ENCODE results near the gene BOD1.

BOD1 gene

GRCh38 chr5:173616577-173617118, at the start of gene BOD1:
Gene BOD1 (minus strand): TSS chr5:173616650. CDS start chr5:173616436, 214 bp downstream.
- peaks cover 25% of the 10 kb centered on the region for H3K36me3 ChIP-seq (ENCODE audit: control insufficient read depth, insufficient read depth, low read length)
- peak within 1 kb of the TSS; percentile 90 for H3K9ac ChIP-seq (ENCODE audit: low read length)
- peaks cover 28% of the 10 kb centered on the region for H3K4me1 ChIP-seq (ENCODE audit: control insufficient read depth, insufficient read depth, low read length)
- peak within 1 kb of the TSS; percentile 91 for H3K4me3 ChIP-seq (ENCODE audit: low read depth, low read length)
- peak within 1 kb of the TSS; percentile 83 for H3K27ac ChIP-seq (ENCODE audit: low read depth, low read length)
- no peaks in the 10 kb centered on the region for H3K27me3 ChIP-seq (ENCODE audit: control insufficient read depth, insufficient read depth, low read length)
- no peaks in the 10 kb centered on the region for H3K9me3 ChIP-seq (ENCODE audit: control insufficient read depth, insufficient read depth, low read depth, low read length)

GRCh38 chr5:173665326-173665725, 48.9 kb upstream of the BOD1 start:
- no peaks in the 10 kb centered on the region for H3K27me3 ChIP-seq (ENCODE audit: control insufficient read depth, insufficient read depth, low read length)
- H3K4me3 ChIP-seq (ENCODE audit: low read depth, low read length), result no peak overlapping the region
- no peak overlapping the region for H3K9ac ChIP-seq (ENCODE audit: low read length)
- H3K36me3 ChIP-seq (ENCODE audit: control insufficient read depth, insufficient read depth, low read length), result no peaks in the 10 kb centered on the region
- H3K9me3 ChIP-seq (ENCODE audit: control insufficient read depth, insufficient read depth, low read depth, low read length), result peaks cover 26% of the 10 kb centered on the region
- H3K4me1 ChIP-seq (ENCODE audit: control insufficient read depth, insufficient read depth, low read length), result peaks cover 9% of the 10 kb centered on the region
- no peak overlapping the region for H3K27ac ChIP-seq (ENCODE audit: low read depth, low read length)

- H3K9ac ChIP-seq (ENCODE audit: low read length), result no peak overlapping the region
- H3K9me3 ChIP-seq (ENCODE audit: control insufficient read depth, insufficient read depth, low read depth, low read length), result peaks cover 27% of the 10 kb centered on the region
- H3K4me3 ChIP-seq (ENCODE audit: low read depth, low read length), result no peak overlapping the region
- peaks cover under 1% of the 10 kb centered on the region; the same call in 1 of the 2 replicates for H3K4me1 ChIP-seq (ENCODE audit: control insufficient read depth, insufficient read depth, low read length)
- no peaks in the 10 kb centered on the region for H3K27me3 ChIP-seq (ENCODE audit: control insufficient read depth, insufficient read depth, low read length)
- H3K27ac ChIP-seq (ENCODE audit: low read depth, low read length), result no peak overlapping the region
- H3K36me3 ChIP-seq (ENCODE audit: control insufficient read depth, insufficient read depth, low read length), result no peaks in the 10 kb centered on the region
Measured at GRCh38 chr5:173664154-173664526, 47.7 kb upstream of the BOD1 start.

- Histone ChIP-seq H3K27me3 (ENCODE audit: control insufficient read depth, insufficient read depth, low read length) (no peaks in the 10 kb centered on the region), H3K4me3 (ENCODE audit: low read depth, low read length) (no peak overlapping the region), H3K4me1 (ENCODE audit: control insufficient read depth, insufficient read depth, low read length) (no peaks in the 10 kb centered on the region), H3K36me3 (ENCODE audit: control insufficient read depth, insufficient read depth, low read length) (no peaks in the 10 kb centered on the region), H3K27ac (ENCODE audit: low read depth, low read length) (no peak overlapping the region), H3K9ac (ENCODE audit: low read length) (no peak overlapping the region), H3K9me3 (ENCODE audit: control insufficient read depth, insufficient read depth, low read depth, low read length) (peaks cover 23% of the 10 kb centered on the region)
Measured at GRCh38 chr5:173663352-173664153, 47.1 kb upstream of the BOD1 start.

GRCh38 chr5:173662581-173663351, 46.3 kb upstream of the BOD1 start:
- Histone ChIP-seq H3K36me3 (ENCODE audit: control insufficient read depth, insufficient read depth, low read length) (no peaks in the 10 kb centered on the region), H3K27me3 (ENCODE audit: control insufficient read depth, insufficient read depth, low read length) (no peaks in the 10 kb centered on the region), H3K4me1 (ENCODE audit: control insufficient read depth, insufficient read depth, low read length) (no peaks in the 10 kb centered on the region), H3K4me3 (ENCODE audit: low read depth, low read length) (no peak overlapping the region), H3K9me3 (ENCODE audit: control insufficient read depth, insufficient read depth, low read depth, low read length) (peaks cover 15% of the 10 kb centered on the region), H3K9ac (ENCODE audit: low read length) (no peak overlapping the region), H3K27ac (ENCODE audit: low read depth, low read length) (no peak overlapping the region)

GRCh38 chr5:173660481-173661280, 44.2 kb upstream of the BOD1 start:
- no peak overlapping the region for H3K4me3 ChIP-seq (ENCODE audit: low read depth, low read length)
- no peak overlapping the region for H3K9ac ChIP-seq (ENCODE audit: low read length)
- no peaks in the 10 kb centered on the region for H3K36me3 ChIP-seq (ENCODE audit: control insufficient read depth, insufficient read depth, low read length)
- H3K27ac ChIP-seq (ENCODE audit: low read depth, low read length), result no peak overlapping the region
- H3K4me1 ChIP-seq (ENCODE audit: control insufficient read depth, insufficient read depth, low read length), result no peaks in the 10 kb centered on the region
- no peaks in the 10 kb centered on the region for H3K27me3 ChIP-seq (ENCODE audit: control insufficient read depth, insufficient read depth, low read length)
- H3K9me3 ChIP-seq (ENCODE audit: control insufficient read depth, insufficient read depth, low read depth, low read length), result peaks cover 6% of the 10 kb centered on the region

GRCh38 chr5:173659423-173659822, 43.0 kb upstream of the BOD1 start:
- Histone ChIP-seq H3K9me3 (ENCODE audit: control insufficient read depth, insufficient read depth, low read depth, low read length) (peaks cover 7% of the 10 kb centered on the region), H3K4me1 (ENCODE audit: control insufficient read depth, insufficient read depth, low read length) (peaks cover 4% of the 10 kb centered on the region; the same call in 1 of the 2 replicates), H3K27ac (ENCODE audit: low read depth, low read length) (no peak overlapping the region), H3K9ac (ENCODE audit: low read length) (no peak overlapping the region), H3K36me3 (ENCODE audit: control insufficient read depth, insufficient read depth, low read length) (no peaks in the 10 kb centered on the region), H3K27me3 (ENCODE audit: control insufficient read depth, insufficient read depth, low read length) (no peaks in the 10 kb centered on the region), H3K4me3 (ENCODE audit: low read depth, low read length) (no peak overlapping the region)

- H3K9ac ChIP-seq (ENCODE audit: low read length), result no peak overlapping the region
- H3K4me3 ChIP-seq (ENCODE audit: low read depth, low read length), result no peak overlapping the region
- H3K9me3 ChIP-seq (ENCODE audit: control insufficient read depth, insufficient read depth, low read depth, low read length), result peaks cover 19% of the 10 kb centered on the region
- peaks cover 14% of the 10 kb centered on the region; the same call in 1 of the 2 replicates for H3K4me1 ChIP-seq (ENCODE audit: control insufficient read depth, insufficient read depth, low read length)
- no peak overlapping the region for H3K27ac ChIP-seq (ENCODE audit: low read depth, low read length)
- H3K27me3 ChIP-seq (ENCODE audit: control insufficient read depth, insufficient read depth, low read length), result no peaks in the 10 kb centered on the region
- no peaks in the 10 kb centered on the region for H3K36me3 ChIP-seq (ENCODE audit: control insufficient read depth, insufficient read depth, low read length)
Measured at GRCh38 chr5:173657741-173658356, 41.4 kb upstream of the BOD1 start.

GRCh38 chr5:173655196-173655797, 38.8 kb upstream of the BOD1 start:
- no peaks in the 10 kb centered on the region for H3K27me3 ChIP-seq (ENCODE audit: control insufficient read depth, insufficient read depth, low read length)
- H3K4me3 ChIP-seq (ENCODE audit: low read depth, low read length), result no peak overlapping the region
- no peak overlapping the region for H3K27ac ChIP-seq (ENCODE audit: low read depth, low read length)
- H3K9ac ChIP-seq (ENCODE audit: low read length), result no peak overlapping the region
- peaks cover 14% of the 10 kb centered on the region; the same call in 1 of the 2 replicates for H3K4me1 ChIP-seq (ENCODE audit: control insufficient read depth, insufficient read depth, low read length)
- no peaks in the 10 kb centered on the region for H3K36me3 ChIP-seq (ENCODE audit: control insufficient read depth, insufficient read depth, low read length)
- peaks cover 27% of the 10 kb centered on the region for H3K9me3 ChIP-seq (ENCODE audit: control insufficient read depth, insufficient read depth, low read depth, low read length)
